ENCODE data around the gene GTPBP1.

GTPBP1 gene

GRCh38 chr22:38725900-38726655 lies 20.3 kb downstream of the GTPBP1 start:
- no peak for TF ChIP-seq POLR2A (IDR thresholded peaks at IDR 0.05; ENCODE audit: low read depth, low read length)
- DNase-seq (ENCODE audit: insufficient read length, low spot score) (no peak), FAIRE-seq (no peak)

- no peak for FAIRE-seq
- TF ChIP-seq POLR2A (IDR thresholded peaks at IDR 0.05; ENCODE audit: low read depth, low read length), result no peak
- DNase-seq (ENCODE audit: insufficient read length, low spot score), result no peak
Measured at GRCh38 chr22:38727123-38727522, 21.4 kb downstream of the GTPBP1 start.

GRCh38 chr22:38727530-38728451 lies 22.0 kb downstream of the GTPBP1 start:
- no peak for TF ChIP-seq POLR2A (IDR thresholded peaks at IDR 0.05; ENCODE audit: low read depth, low read length)
- no peak for FAIRE-seq
- DNase-seq (ENCODE audit: insufficient read length, low spot score), result no peak

- no peak for DNase-seq (ENCODE audit: insufficient read length, low spot score)
- no peak for FAIRE-seq
- TF ChIP-seq POLR2A (IDR thresholded peaks at IDR 0.05; ENCODE audit: low read depth, low read length), result no peak
Measured at GRCh38 chr22:38728871-38729796, 23.4 kb downstream of the GTPBP1 start.

GRCh38 chr22:38729946-38730345 lies 24.2 kb downstream of the GTPBP1 start:
- FAIRE-seq (no peak), DNase-seq (ENCODE audit: insufficient read length, low spot score) (no peak)
- TF ChIP-seq POLR2A (IDR thresholded peaks at IDR 0.05; ENCODE audit: low read depth, low read length), result no peak

GRCh38 chr22:38730411-38730871 lies 24.7 kb downstream of the GTPBP1 start:
- no peak for DNase-seq (ENCODE audit: insufficient read length, low spot score)
- no peak for TF ChIP-seq POLR2A (IDR thresholded peaks at IDR 0.05; ENCODE audit: low read depth, low read length)
- no peak for FAIRE-seq

- FAIRE-seq, result no peak
Measured at GRCh38 chr22:38731703-38732161, 26.0 kb downstream of the GTPBP1 start.

GRCh38 chr22:38732251-38732815 lies 26.6 kb downstream of the GTPBP1 start:
- no peak for TF ChIP-seq POLR2A (IDR thresholded peaks at IDR 0.05; ENCODE audit: low read depth, low read length)
- DNase-seq (ENCODE audit: insufficient read length, low spot score), result no peak
- no peak for FAIRE-seq

More at GRCh38 chr22:38731703-38732161, 26.0 kb downstream of the GTPBP1 start:
- no peak for TF ChIP-seq POLR2A (IDR thresholded peaks at IDR 0.05; ENCODE audit: low read depth, low read length)
- no peak for DNase-seq (ENCODE audit: insufficient read length, low spot score)

GRCh38 chr22:38733329-38733723 lies 27.6 kb downstream of the GTPBP1 start:
- DNase-seq (ENCODE audit: insufficient read length, low spot score) (no peak), FAIRE-seq (no peak)
- no peak for TF ChIP-seq POLR2A (IDR thresholded peaks at IDR 0.05; ENCODE audit: low read depth, low read length)

- no peak for DNase-seq (ENCODE audit: insufficient read length, low spot score)
- FAIRE-seq, result no peak
- no peak for TF ChIP-seq POLR2A (IDR thresholded peaks at IDR 0.05; ENCODE audit: low read depth, low read length)
Measured at GRCh38 chr22:38733724-38734381, 28.1 kb downstream of the GTPBP1 start.

GRCh38 chr22:38734421-38735100 lies 28.8 kb downstream of the GTPBP1 start:
- no peak for FAIRE-seq
- no peak for TF ChIP-seq POLR2A (IDR thresholded peaks at IDR 0.05; ENCODE audit: low read depth, low read length)

GRCh38 chr22:38735126-38735464 lies 29.4 kb downstream of the GTPBP1 start:
- no peak for TF ChIP-seq POLR2A (IDR thresholded peaks at IDR 0.05; ENCODE audit: low read depth, low read length)
- FAIRE-seq (no peak), DNase-seq (ENCODE audit: insufficient read length, low spot score) (no peak)

More at GRCh38 chr22:38734421-38735100, 28.8 kb downstream of the GTPBP1 start:
- DNase-seq (ENCODE audit: insufficient read length, low spot score), result no peak
